Measurements from ENCODE around the gene KLHL35. TPM values are rescaled to one million over a fixed set of nuclear protein-coding genes. Genes with fewer than 3 reads are reported as not detected.

Gene KLHL35, protein sequence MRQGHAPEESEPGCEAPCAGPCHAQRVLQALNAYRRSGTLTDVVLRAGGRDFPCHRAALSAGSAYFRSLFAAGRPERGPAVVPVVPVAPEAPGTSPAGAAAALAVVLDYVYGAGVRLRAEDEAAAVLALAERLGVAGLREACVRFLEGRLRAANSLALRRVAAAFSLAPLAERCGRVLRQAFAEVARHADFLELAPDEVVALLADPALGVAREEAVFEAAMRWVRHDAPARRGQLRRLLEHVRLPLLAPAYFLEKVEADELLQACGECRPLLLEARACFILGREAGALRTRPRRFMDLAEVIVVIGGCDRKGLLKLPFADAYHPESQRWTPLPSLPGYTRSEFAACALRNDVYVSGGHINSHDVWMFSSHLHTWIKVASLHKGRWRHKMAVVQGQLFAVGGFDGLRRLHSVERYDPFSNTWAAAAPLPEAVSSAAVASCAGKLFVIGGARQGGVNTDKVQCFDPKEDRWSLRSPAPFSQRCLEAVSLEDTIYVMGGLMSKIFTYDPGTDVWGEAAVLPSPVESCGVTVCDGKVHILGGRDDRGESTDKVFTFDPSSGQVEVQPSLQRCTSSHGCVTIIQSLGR
- 4.5 and 8.3 TPM in 2 replicates for total RNA-seq

GRCh38 chr11:75432911-75433321 lies at the start of gene KLHL35:
KLHL35 (minus strand) TSS chr11:75433203; CDS start chr11:75430629, 2,574 bp downstream.

GRCh38 chr11:75399344-75400145 lies 33.5 kb downstream of the KLHL35 start, which contains the start of gene RPS3:
RPS3 (plus strand) TSS chr11:75399518; CDS start chr11:75399548, 30 bp downstream.

Other genes starting within 250 kb of the KLHL35 start
- gene TPBGL, start 192.4 kb downstream of the KLHL35 start, total RNA-seq, result 1.2 and 1.8 TPM in 2 replicates
- 38.4 and 54.4 TPM in 2 replicates for gene ARRB1, start 81.5 kb downstream of the KLHL35 start, total RNA-seq
- 1,960 and 2,816 TPM in 2 replicates for gene RPS3, start 33.7 kb downstream of the KLHL35 start, total RNA-seq
- 3.7 and 5.6 TPM in 2 replicates for gene GDPD5, start 92.7 kb upstream of the KLHL35 start, total RNA-seq
- 2,010 and 2,056 TPM in 2 replicates for gene SERPINH1, start 129.1 kb upstream of the KLHL35 start, total RNA-seq
- 2.1 and 3.7 TPM in 2 replicates for gene MAP6, start 235.8 kb upstream of the KLHL35 start, total RNA-seq